GM19193 (cell line): ENCODE data around the gene TTLL6.

Experiments used
- POLR2A ChIP-seq: IDR thresholded peaks from 4 replicates; pipeline ENCODE4 v1.6.1; 2011; ENCODE audit not compliant: insufficient read depth, insufficient read length; ENCODE audit errors: extremely low read depth

Gene TTLL6

DNA sequence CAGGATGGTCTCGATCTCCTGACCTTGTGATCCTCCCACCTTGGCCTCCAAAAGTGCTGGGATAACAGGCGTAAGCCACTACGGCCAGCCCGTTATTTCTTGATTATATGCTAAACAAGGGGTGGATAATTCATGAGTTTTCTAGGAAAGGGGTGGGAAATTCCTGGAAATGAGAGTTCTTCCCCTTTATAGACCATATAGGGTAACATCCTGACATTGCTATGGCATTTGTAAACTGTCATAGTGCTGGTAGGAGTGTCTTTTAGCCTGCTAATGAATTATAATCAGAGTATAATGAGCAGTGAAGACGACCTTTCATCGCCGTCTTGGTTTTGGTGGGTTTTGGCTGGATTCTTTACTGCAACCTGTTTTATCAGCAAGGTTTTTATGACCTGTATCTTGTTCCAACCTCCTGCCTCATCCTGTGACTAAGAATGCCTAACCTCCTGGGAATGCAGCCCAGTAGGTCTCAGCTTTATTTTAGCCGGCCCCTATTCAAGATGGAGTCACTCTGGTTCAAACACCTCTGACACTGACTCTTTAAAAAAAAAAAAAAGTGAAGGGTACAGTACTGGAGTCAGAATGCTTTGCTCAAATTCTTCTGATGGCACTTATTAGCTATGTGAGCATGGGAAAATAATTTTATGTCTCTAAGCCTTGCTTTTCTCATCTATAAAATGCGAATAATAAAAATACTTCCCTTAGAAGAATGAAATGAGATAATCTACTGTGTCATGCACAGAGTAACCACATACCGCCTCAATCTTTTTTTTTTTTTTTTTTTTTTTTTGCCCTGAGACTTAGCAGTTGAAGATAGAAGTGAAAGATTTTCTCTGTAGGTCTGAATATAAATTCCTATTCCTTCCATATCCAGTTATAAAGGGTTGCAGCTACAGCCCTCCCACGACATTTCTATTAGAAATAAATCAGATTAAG is 8.7 kb upstream of the TTLL6 start:
- TF ChIP-seq POLR2A = no peak

DNA sequence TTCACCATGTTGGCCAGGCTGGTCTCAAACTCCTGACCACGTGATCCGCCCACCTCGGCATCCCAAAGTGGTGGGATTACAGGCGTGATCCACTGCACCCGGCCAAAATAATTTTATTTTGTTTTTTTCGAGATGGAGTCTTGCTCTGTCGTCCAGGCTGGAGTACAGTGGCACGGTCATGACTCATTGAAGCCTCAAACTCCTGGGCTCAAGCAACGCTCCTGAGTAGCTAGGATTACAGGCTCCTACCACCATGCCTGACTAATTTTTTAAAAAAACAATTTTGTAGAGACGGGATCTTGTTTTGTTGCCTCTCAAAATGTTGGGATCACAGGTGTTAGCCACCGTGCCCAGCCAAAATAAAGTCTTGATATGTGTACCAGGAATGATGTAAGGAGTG is 2.4 kb upstream of the TTLL6 start:
- TF ChIP-seq POLR2A = no peak

DNA sequence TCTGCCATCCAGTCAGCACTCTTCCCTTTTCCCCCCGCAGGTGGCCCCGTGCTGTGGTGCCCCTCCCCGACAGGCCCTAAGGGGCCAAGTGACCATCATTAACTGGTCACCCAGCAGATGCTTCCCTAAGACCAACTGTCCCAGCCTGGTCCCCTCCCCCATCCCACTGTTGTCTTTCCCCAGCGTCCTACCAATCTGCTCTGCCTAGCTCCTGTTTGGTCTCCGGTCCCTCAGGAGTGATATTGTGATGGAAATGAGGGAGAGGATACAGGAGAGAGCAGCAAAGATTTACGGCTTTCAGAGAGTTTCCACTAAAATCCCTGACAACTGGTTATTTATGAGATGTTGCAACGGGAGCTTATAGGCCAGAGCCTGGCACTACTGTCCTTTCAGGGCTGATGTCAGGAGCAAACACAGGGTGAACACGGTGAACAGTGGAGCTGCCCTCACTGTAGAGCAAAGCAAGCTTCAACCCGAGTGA is 1.4 kb upstream of the TTLL6 start:
- no peak for TF ChIP-seq POLR2A

DNA sequence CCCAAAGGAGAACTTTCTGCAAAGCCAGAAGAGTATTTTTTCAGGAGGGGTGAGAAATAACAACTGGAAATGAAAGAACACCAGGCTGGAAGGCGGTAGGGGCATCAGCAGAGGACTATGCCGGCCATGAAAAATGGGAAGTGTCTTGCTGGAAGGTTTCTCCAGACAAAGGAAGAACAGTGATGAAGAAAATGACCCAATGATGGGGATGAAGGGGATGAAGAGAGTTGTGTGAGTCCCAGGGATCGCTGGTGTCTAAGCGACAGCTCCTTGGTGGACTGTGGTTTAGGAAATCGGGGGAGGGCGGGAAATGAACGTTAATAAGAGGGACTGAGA is 623 bp downstream of the TTLL6 start:
- TF ChIP-seq POLR2A = no peak

DNA sequence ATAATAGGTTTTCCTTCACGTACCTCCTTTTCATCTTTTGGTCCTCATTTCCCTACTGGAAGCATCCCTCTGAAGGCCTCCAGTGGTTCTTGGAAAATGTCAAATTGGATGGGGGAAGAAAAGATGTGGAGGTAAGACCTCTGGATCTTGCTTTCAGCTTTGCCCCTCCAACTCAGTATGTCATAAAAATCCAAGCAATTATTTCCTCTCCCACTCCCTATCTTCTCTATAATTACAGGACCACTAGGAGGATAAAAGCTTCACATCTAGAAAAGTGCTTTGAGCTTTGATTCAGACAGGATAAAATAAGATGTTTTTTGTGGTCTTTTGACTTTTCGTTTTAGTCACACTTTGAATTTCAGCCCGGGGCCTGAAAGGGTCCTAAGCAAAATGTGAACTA is 1.7 kb downstream of the TTLL6 start:
- no peak for TF ChIP-seq POLR2A

DNA sequence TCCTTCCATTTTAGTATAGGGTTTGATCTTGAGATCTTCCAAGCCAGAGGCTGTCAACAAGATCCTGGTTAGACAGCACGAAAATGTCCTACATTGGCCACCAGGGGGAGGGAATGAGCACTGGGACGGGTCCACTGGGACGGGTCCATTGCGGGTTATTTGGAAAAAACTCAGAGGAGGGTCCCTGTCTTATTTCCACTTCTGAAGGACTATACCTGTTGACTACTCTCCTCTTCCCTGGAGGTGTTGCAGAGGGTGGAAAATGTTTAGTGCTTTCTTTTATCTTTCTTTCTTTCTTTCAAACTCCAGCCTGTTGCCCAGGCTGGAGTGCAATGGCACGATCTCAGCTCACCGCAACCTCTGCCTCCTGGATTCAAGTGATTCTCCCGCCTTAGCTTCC is 2.5 kb downstream of the TTLL6 start:
- no peak for TF ChIP-seq POLR2A

DNA sequence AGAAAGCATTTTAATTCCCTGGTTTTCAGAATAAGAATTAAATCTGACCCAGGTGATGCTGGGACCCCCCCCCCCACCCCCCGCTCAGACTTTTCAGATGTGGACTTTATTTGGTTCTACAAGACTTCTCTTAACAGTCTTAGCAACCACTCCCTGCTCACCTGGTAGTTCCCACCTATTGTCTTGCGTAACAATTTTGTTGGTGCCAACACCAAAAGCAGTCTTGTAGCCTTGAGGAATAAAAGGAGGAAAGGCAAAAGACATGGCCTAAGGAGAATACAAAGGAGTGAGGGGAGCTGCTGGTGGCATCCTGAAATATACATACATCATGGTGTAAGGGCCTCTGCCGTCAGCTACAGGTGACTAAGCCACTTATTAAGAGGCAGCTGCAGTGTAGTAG is 5.0 kb downstream of the TTLL6 start:
- no peak for TF ChIP-seq POLR2A

DNA sequence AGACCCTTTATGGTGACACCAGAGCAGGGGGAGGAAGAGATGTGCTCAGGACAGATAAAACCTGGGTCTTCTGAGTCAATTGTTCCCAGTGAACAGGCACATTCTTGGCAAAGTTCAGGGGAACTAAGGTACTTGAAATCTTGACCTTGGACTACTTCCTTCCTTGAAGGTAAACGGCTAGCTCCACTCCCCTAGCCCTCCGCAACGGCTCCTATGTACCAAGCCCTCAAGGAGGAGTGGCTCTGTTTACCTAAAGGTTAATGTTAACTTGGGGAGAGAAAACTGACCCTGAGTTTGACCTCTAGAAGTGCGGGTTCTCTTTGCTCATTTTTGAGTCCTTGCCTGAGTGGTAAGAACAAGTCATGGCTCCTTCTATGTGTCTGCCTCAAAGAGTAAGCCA is 7.8 kb downstream of the TTLL6 start:
- TF ChIP-seq POLR2A = no peak

DNA sequence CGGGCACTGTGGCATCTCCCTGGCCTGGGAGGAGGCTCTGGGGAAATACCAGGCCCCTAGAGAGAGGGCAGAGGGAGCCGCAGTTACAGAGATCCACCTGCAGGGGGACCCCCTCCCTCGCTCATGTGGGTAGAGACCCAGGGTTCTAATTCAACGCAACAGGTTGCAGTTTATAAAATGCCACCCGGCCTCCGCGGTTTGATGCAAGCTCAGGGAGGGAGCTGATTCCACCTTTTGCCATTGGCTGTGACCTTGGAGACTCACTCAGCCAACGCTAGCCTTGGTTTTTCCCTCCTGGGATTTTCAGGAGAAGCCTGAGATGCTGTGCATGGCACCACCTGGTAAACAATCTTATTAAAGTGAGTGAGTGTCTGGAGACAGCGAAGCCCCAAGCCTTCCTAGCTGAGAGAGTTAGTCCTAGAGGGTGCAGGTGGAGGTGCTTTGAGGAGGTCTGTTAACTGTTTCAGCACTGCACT is 12.1 kb downstream of the TTLL6 start:
- no peak for TF ChIP-seq POLR2A

DNA sequence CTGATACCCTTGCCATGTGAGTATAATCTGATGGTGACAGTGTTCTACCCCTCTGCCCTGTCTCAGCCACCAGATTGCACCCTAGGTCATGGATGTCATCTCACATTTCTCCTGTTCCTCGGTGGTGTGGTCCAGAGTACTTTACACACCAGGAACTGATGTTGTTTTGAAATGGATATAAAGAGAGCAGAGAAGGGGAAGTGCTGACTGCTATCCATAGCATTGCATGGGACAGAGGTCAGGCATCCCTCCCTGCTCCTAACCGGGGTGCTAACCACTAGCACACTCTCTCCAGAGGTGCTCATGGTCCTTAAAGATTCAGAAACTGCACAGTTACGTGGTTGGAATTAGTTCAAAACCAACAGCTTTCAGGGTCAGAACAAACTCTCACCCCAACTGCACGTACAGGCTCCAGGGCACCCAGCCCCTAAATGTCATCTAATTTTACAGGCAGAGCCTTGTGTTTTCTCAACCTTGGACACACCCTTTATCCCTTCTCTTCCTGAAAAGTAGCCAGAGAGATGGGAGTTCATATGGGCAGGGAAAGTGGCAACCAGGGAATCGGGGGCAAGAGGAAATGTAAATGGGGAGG is 16.3 kb downstream of the TTLL6 start:
- no peak for TF ChIP-seq POLR2A

DNA sequence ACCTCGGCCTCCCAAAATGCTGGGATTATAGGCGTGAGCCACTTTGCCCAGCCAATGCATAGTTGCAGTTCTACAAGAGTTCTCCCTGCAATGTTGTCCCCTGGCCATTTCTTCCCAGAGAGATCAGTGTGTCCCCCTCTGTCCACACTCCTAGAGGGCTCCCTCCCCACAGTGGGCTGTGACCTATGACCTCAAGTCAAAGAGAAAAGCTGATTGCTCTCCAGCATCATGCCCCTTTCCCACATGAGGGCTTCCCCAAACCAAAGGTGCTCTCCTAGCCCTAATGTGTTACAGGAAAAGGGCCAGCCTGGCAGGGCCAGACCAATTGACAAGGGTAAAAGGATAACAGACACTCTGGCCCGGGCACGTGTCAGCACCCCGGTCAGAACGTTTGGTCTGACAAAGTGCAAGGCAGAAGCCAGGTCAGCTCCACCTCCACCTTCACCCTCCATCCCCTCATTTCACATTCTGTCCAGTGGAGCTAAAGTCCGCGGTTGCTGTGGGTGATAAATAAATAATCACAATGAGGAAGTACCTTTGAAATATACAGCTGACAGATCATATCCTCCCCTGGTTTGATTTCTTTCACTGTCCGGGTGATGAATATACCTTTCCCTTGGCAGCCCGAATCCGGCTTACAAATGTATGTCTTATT is 17.8 kb downstream of the TTLL6 start:
- TF ChIP-seq POLR2A = no peak

DNA sequence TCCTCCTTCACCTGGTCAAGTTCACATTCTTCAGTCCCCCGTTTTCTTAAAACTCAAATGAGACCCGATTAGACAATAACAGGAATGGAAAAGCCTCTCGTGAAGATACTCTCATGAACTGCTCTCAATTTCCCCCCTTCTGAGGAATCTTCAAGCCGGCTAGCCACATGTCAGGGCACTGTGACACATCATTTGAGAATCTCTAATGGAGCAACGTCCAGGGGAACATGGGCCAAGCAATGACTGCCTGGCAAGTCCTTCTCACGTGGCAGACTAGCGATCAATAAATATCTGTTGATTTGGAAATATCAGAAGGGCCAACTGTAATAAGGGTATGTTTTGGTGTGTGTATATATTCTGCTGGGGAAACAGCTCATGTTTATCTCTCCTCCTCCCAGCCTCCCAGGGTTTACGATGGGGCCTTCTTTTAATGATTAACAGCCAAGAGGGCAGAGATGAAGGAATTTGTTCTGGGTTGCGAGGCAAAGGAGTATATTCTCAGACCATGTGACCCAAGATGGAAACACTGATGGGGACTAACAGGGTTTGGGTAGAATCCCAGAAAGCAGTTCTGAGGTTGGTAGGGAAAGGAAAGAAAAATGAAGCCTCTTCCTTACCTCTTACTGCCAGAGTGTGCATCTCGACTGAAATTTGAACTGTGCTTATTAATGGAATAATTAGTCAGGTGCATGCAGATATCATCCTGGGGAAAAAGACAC is 21.4 kb downstream of the TTLL6 start:
- TF ChIP-seq POLR2A = no peak

DNA sequence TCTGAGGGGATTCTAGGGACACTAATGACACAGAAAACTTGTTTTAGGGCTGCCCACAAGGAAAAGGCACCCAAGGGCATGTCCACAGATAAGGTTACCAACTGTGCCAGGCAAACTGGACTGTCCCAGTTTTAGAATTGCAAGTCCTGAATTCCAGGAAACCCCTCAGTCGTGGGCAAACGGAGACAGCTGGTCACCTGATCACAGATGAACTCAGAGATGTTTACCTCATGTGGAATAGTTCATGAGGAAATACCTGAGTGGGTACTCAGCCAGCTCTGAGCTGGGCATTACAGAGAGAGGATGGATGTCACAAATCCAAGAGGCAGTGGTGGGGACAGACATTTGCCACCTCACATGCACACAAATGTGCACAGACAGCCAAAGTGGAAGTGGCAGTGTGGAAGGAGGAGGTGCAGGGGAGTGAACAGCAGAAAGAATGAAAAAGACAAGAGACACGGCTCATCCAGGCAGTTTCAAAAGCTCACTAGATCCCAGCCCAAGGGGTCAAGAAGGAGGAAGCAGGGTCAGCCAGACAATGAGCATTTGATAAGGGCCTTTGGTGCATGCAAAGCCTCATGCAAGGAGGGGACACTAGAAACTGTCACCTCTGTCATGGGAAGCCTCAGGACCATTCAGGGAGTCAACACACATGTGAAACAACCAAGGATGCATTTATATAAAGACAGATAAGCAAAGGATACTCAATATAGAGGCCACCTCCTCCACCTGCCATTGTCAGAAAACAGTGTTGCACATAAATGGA is 24.8 kb downstream of the TTLL6 start:
- no peak for TF ChIP-seq POLR2A
